Measurements from ENCODE around the gene RBMS1. TPM values are rescaled to one million over a fixed set of nuclear protein-coding genes. Genes with fewer than 3 reads are reported as not detected.

Gene RBMS1
- polyA plus RNA-seq, 1 experiment: 107 TPM

- TF ChIP-seq CTCF (IDR thresholded peaks at IDR 0.05; ENCODE audit: low read depth, low read length): no peak
- DNase-seq (ENCODE audit: low read depth, low spot score): no peak
- POLR2A ChIA-PET: no interaction called here
- CTCF ChIA-PET: interaction anchor here (0.7 to 4.7 kb wide), 6 partner anchors 12 to 729 kb away, joined by 3 to 53 read pairs (median 4); no protein-coding TSS in a partner anchor
- Histone ChIP-seq H3K4me3 (ENCODE audit: low read depth, low read length) (no peak overlapping the region), H3K27ac (ENCODE audit: low read depth, low read length) (no peak overlapping the region), H3K27me3 (ENCODE audit: control insufficient read depth, insufficient read depth, low read length) (no peaks in the 10 kb centered on the region), H3K9me3 (ENCODE audit: control insufficient read depth, insufficient read depth, low read length) (no peaks in the 10 kb centered on the region)
Measured at GRCh38 chr2:160335441-160335840, 158.2 kb downstream of the RBMS1 start.

GRCh38 chr2:160334028-160334741 lies 159.4 kb downstream of the RBMS1 start:
- no peak for TF ChIP-seq CTCF (IDR thresholded peaks at IDR 0.05; ENCODE audit: low read depth, low read length)
- H3K4me3 ChIP-seq (ENCODE audit: low read depth, low read length): no peak overlapping the region
- ChIA-PET CTCF (interaction anchor here (1.4 to 4.7 kb wide), 3 partner anchors 11 to 670 kb away, joined by 4 to 53 read pairs (median 6); no protein-coding TSS in a partner anchor), POLR2A (interaction anchor here (0.6 to 1.0 kb wide), 2 partner anchors 10 to 1072 kb away, joined by 3 to 4 read pairs; no protein-coding TSS in a partner anchor)
- no peaks in the 10 kb centered on the region for H3K9me3 ChIP-seq (ENCODE audit: control insufficient read depth, insufficient read depth, low read length)
- H3K27me3 ChIP-seq (ENCODE audit: control insufficient read depth, insufficient read depth, low read length): no peaks in the 10 kb centered on the region
- DNase-seq (ENCODE audit: low read depth, low spot score): no peak
- no peak overlapping the region for H3K27ac ChIP-seq (ENCODE audit: low read depth, low read length)

DNA sequence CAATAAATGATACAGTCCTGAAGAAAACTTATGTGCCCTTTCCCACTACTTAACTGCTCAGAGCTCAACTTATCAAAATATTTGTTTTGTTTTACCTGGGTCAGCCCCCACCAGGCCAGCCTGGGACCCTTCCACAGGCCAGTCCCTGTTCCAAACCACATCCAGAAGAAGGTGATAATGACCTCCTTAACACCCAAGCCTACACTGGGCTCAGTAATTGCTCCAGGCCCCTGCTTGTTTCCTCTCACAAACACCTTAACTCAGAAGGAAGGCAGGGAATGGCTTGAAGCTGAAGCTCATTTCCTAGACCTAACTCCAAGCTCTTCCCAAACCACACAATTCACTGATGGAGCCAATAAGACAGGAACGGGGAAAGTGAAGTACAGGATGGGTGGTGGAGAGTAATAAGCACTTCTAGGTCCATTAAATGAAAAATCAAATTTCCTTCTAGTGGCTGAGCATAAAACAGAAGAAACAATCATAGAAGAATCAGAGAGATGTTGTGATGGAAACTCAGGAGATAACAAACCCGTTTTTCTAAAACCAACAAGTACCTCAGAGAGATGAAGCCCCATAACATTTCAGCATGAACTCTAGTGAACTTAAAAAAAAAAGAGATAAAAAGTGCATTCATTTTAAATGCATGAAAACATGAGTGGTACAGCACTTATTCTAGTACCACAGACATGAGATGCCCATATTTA lies 160.1 kb downstream of the RBMS1 start:
- Histone ChIP-seq H3K9me3 (ENCODE audit: control insufficient read depth, insufficient read depth, low read length) (no peaks in the 10 kb centered on the region), H3K27ac (ENCODE audit: low read depth, low read length) (no peak overlapping the region), H3K27me3 (ENCODE audit: control insufficient read depth, insufficient read depth, low read length) (no peaks in the 10 kb centered on the region), H3K4me3 (ENCODE audit: low read depth, low read length) (no peak overlapping the region)
- no peak for TF ChIP-seq CTCF (IDR thresholded peaks at IDR 0.05; ENCODE audit: low read depth, low read length)
- ChIA-PET CTCF (interaction anchor here (2.0 to 4.7 kb wide), 2 partner anchors 10 to 671 kb away, joined by 6 to 53 read pairs; no protein-coding TSS in a partner anchor), POLR2A (interaction anchor here (0.5 to 0.6 kb wide), 2 partner anchors 11 to 1071 kb away, joined by 3 to 4 read pairs; no protein-coding TSS in a partner anchor)
- no peak for DNase-seq (ENCODE audit: low read depth, low spot score)

- TF ChIP-seq CTCF (IDR thresholded peaks at IDR 0.05; ENCODE audit: low read depth, low read length): no peak
- Histone ChIP-seq H3K4me3 (ENCODE audit: low read depth, low read length) (no peak overlapping the region), H3K27ac (ENCODE audit: low read depth, low read length) (no peak overlapping the region), H3K27me3 (ENCODE audit: control insufficient read depth, insufficient read depth, low read length) (no peaks in the 10 kb centered on the region), H3K9me3 (ENCODE audit: control insufficient read depth, insufficient read depth, low read length) (no peaks in the 10 kb centered on the region)
- ChIA-PET POLR2A (no interaction called here), CTCF (interaction anchor here (1.2 to 4.7 kb wide), 2 partner anchors 9 to 97 kb away, joined by 3 to 53 read pairs; no protein-coding TSS in a partner anchor)
- DNase-seq (ENCODE audit: low read depth, low spot score): no peak
Measured at GRCh38 chr2:160332318-160332717, 161.3 kb downstream of the RBMS1 start.
